Stimulated activated CD4-positive, alpha-beta T cell treated with anti-CD3 and anti-CD28 coated beads, Interleukin-2, amount 100 ng/mL, for 24 hours (primary cell): ENCODE data around the gene RPP38.
A peak's percentile ranks its signal among the peaks of the same experiment; 100 is the strongest.

Source experiments
- DNase-seq, 2 donors: peaks; one replicate each; pipeline ENCODE4 v3.0.0-alpha.2; 2020

RPP38 gene

GRCh38 chr10:15113766-15114165 lies 16.6 kb downstream of the RPP38 start:
- no peak for DNase-seq

DNA sequence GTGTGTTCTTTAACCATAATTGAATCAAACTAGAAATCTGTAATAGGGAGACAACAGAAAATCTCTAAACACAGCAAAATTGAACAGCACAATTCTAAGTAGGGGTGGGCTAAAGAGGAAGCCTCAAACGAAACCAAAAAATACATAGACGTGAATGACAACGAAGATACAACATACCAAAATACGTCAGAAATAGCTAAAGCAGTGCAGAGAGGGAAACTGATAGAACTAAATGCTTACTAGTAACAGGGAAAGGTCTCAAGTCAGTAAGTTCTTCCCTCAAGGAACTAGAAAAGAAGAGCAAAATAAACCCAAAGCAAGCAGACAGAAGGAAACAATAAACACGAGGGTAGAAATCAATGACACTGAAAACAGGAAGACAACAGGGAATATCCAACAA lies 19.1 kb downstream of the RPP38 start:
- no peak for DNase-seq

DNA sequence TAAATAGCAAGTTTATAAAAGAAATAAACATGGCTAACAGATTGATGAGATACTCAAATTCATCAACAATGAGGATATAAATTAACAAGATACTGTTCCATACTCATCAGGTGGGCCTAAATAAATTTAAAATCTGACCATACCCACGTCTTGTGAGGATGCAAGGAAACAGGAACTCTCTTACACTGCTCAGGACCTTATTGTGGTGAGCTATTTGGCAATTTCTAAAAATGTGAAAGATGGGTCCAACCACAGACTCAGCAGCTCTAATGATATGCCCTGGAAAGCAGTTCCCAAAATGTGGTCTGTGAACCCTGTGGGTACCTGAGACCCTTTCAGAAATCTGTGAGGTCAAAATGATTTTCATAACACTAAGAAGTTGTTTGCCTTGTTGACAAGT lies 21.5 kb downstream of the RPP38 start:
- DNase-seq: no peak

- no peak for DNase-seq
These were observed 23.4 kb downstream of the RPP38 start for GRCh38 chr10:15120523-15120922.

DNA sequence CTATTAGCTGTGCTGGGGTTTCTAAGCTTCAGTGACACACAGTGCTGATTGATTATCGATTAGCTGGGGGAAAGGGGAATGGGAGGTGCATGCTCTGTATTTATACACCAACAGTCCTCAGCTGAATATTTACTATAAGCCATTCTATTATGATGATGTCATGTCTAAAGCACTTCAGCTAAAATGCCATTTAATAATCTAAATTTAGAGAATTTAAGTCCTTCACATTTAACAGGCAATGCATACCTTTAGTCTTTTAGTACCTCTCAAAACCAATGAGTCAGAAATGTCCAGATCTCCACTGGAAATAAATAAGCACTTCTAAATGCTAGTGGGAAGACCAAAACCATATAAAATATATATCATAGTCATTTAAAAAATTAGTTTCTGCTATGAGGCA lies 24.6 kb downstream of the RPP38 start:
- DNase-seq: no peak

DNA sequence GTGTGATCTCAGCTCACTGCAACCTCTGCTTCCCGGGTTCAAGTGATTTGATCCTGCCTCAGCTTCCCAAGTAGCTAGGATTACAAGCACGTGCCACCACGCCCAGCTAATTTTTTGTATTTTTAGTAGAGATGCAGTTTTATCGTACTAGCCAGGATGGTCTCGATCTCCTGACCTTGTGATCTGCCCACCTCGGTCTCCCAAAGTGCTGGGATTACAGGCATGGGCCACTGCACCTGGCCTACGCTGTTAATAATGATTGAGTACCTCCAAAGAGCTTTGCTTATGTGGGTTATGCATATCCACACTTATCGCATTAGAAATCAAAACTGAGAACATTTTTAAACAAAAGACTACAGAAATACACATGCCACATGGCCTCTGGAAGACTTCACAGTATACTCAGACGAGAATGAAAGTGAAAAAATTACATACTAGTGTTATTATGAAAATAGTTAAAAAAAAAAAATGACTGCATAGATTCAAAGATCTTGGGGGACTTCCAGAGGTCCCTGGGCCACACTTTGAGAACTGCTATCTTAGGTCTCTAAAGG lies 25.4 kb downstream of the RPP38 start:
- DNase-seq: no peak

DNA sequence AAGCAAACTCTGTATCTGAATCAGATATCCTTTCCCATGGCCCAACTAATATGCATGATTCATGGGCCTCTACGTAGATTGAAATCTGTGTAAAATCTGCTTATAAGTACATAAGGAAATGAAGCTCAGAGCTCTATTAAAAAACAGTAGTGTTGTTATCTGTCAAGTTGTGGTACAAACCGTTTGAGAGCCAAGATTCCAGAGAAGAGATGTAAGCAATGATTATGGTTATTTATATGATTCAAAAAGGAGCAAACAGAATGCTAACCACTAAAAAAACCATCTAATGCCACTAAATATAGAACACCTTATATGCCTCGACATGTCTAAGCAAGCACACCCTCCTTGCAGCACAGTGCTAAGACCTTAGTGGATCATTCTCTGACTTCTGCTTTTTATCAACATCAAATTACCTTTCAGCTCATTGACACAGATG lies 26.6 kb downstream of the RPP38 start:
- no peak for DNase-seq

DNA sequence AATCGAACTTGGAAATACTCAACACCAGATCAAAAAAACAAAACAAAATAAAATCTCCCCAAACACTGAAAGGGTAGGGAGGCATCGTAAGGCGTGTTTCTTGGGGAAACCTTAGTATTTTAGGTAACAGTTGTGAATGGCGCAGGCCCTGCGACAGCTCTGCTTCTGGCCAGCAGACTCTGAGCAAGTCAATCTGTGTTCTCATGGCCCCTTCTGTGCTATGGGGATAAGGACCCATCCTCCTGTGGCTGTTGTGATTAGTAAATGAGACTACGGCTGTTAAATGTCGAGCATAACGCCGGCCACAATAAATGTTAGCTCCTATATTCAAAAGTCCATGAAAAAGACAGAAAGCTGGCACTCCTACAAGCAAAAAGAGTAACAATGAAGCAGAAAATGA lies 27.0 kb downstream of the RPP38 start:
- DNase-seq: no peak

GRCh38 chr10:15124908-15125307 lies 27.8 kb downstream of the RPP38 start:
- DNase-seq: no peak

DNA sequence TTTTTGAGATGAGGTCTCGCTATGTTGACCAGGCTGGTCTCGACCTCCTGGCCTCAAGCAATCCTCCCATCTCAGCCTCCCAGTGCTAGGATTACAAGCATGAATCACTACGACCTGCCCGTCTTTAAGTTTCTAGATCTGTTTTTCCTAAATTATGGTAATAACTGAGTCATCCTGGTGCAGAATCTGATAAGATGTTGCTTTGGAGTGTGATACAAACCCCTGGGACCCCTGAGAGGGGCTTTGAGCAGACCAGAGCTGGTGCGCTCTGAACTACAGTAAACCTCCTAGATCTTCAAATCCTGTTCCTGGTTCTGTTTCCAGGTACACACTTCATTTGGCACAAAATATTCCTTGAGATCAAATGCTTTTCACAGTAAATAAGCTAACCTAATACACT lies 34.2 kb downstream of the RPP38 start:
- DNase-seq: no peak

DNA sequence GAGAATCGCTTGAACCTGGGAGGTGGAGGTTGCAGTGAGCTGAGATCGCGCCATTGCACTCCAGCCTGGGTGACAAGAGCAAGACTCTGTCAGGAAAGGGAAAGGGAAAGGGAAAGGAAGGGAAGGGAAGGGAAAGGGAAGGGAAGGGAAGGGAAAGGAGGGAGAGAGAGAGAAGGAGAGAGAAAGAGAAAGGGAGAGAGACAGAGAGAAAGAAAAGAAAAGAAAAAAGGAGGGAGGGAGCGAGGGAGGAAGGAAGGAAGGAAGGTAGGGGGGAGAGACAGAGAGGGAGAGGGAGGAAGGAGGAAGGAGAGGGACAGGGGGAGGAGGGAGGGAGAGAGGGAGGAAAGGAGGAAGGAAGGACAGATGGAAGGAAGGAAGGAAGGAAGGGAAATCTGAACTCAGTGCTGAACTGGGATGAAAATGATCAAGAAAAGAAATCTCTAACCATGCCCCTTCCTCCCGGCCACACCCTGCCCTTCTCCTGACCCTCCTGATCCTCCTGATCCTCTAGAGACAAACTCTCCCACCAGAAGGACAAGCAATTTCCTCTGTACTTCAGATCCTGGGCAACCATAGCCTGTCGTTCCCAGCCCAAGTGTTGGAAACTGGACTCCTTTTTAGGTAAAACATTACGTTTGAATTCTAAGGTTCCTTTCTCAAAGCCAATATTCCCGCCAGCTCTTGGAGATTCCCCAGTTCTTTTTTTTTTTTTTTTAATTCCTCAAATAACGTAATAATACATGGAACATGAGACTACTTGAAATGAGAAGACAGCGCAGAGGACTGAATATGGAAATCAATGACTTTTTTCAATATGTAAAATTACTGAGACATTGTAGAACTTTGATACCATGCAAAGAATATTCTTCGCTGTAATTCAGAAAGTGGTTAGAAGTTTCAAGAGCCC lies 39.2 kb downstream of the RPP38 start:
- DNase-seq: no peak

GRCh38 chr10:15137036-15137359 lies 39.8 kb downstream of the RPP38 start:
- DNase-seq: no peak

GRCh38 chr10:15137636-15138035 lies 40.5 kb downstream of the RPP38 start:
- DNase-seq: no peak

DNA sequence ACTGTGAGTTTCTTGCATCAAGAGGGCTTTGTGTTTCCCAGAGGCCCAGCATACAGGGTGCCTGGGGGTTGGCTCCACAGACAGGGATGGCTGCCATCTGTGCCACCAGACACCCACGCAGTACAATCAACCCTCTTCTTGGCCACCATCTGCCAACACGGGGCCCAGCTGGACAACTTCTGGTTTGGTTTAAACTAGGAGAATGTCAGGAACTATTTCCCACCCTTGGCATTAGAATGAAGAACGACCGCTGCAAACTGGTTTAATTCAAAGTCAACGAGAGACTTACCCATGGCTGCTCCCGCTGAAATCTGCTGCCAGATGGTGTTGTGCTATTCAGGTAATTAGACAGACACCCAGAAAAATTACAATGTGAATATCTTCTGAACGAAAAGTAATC lies 43.5 kb downstream of the RPP38 start:
- DNase-seq: no peak

GRCh38 chr10:15141136-15142054 lies 44.2 kb downstream of the RPP38 start:
- peak; percentile 35 to 42 for DNase-seq

- no peak for DNase-seq
These were observed 47.6 kb downstream of the RPP38 start for GRCh38 chr10:15144788-15145187.

GRCh38 chr10:15146366-15146765 lies 49.2 kb downstream of the RPP38 start:
- DNase-seq: no peak

- no peak for DNase-seq
These were observed 50.6 kb downstream of the RPP38 start for GRCh38 chr10:15147594-15148392.

- DNase-seq: no peak
These were observed 52.1 kb downstream of the RPP38 start for GRCh38 chr10:15149042-15149771.

DNA sequence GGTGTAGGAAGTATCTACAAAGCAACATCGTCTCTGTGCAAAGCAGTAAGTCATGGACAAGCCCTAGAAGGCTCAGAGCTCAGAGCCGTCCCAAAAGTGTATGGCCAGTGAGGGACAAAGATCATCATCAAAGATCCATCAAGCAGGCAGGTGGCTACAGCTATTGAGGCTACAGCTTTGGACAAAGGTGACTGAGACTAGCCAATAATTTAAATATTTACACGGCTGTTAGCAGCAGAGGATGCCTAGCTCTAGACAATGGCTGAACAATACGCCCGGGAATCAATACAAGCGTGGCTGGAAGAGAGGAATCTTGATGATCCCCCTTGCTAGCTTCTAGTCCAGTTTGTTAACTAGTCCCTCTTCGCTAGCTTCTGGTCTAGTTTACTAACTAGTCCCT lies 53.4 kb downstream of the RPP38 start:
- DNase-seq: no peak

DNA sequence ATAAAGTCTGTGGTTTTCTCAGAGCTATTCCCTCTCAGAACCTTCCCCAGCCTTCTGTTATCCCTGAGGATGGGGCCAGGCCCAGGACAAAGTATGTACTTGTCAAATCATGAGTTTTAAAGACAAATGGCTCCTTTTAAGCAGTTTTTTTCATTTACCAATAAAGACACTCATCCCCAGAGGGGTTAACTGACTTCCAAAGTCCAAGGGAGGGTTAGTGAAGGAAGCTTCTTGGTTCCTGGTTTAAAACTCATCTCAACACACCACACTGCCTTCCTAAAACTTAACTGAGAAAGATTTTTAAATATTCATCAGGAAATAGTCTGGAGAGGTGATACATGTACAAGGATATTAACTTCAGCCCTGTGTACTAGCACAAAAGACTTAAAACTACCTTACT lies 55.4 kb downstream of the RPP38 start:
- no peak for DNase-seq
